AG10803 (cell line): Measurements from ENCODE around the gene CACNA2D1.

Experiments used
- DNase-seq: peaks from one replicate; pipeline ENCODE4 v3.0.0; 2010; ENCODE audit warnings: low read depth
- H3K4me3 ChIP-seq: 2 replicates; pipeline ENCODE4 v1.5.1; 2011; ENCODE audit warnings: mild to moderate bottlenecking, low read length, control low read depth
- CTCF ChIP-seq: conservative IDR thresholded peaks from 2 replicates; pipeline ENCODE4 v1.5.1; 2011; ENCODE audit warnings: mild to moderate bottlenecking, low read length, control low read depth, inconsistent platforms

Gene CACNA2D1

DNA sequence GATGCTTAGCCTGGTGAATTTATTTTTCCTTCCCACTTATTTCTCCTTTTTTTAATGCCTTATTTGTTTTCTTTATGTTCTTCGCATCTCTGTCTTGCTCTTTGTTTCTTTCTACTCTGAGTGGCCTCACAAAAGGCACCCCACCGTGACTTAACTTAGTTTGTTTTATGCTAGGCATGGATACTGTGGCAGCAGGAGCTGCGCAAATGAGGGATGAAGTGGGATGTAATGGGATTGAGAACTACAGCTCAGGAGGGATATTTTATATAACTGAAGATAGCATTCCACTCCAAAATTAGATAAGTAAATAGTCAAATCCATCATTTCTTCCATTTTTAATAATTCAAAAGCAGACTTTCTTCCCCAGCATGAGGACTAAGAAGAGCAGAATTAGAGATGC, 1.7 kb upstream of the CACNA2D1 start:
- no peak for DNase-seq
- no peak for TF ChIP-seq CTCF
- H3K4me3 ChIP-seq: no peak overlapping the region

GRCh38 chr7:82444220-82444909, 788 bp upstream of the CACNA2D1 start:
- H3K4me3 ChIP-seq: peak overlapping the region; percentile 78
- no peak for DNase-seq
- no peak for TF ChIP-seq CTCF

DNA sequence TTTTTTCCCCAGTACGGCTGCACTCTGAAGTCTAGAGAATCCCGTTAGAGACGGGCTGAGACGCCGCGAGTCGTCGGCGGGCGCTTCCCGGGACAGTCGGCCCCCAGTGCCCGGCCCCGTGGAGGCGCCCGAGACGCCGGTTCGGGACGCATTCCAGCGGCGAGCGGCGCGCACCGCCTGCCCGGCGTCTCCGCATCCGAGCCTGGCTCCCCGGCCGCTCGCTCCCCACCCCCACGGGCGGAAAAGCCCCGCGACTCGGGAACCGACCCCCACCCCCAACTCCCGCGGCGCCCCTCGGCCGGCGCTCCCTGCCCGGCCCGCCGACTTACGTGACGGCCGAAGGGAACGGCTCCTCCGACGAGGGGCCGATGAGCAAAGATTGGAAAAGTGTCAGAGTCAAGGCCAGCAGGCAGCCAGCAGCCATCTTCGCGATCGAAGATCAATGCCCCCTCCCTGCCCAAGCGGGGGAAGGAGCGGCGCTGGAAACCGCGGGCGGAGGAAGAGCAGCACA, 486 bp downstream of the CACNA2D1 start:
- peak overlapping the region; percentile 78 for H3K4me3 ChIP-seq
- no peak for TF ChIP-seq CTCF
- peak; percentile 30 for DNase-seq

DNA sequence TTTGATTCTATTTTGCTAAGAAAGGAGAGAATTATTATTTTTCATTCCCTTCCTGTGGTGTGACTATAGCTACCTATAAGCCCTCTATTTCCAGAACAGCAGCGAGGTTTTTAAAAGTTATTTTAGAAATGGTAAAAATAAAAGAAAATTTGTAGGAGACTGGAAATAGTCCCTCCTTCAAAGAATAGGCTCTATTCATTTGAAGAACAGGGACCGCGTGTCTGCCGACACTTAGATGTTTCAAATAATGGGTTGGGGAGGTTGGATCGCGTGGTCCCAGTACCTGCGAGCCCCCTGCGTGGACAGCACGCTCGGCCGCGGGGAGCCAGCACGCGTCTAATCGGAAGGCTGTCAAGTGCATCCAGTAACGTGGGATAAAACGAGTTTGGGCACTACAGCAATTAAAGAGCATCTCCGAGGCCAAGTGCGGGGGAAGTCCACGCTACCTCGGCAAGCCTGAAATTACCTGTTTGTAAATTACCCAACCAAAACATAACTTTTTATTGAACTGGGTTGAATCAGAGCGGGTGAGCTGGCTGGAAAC, 1.0 kb downstream of the CACNA2D1 start:
- no peak for DNase-seq
- no peak for TF ChIP-seq CTCF
- peak overlapping the region; percentile 78 for H3K4me3 ChIP-seq

DNA sequence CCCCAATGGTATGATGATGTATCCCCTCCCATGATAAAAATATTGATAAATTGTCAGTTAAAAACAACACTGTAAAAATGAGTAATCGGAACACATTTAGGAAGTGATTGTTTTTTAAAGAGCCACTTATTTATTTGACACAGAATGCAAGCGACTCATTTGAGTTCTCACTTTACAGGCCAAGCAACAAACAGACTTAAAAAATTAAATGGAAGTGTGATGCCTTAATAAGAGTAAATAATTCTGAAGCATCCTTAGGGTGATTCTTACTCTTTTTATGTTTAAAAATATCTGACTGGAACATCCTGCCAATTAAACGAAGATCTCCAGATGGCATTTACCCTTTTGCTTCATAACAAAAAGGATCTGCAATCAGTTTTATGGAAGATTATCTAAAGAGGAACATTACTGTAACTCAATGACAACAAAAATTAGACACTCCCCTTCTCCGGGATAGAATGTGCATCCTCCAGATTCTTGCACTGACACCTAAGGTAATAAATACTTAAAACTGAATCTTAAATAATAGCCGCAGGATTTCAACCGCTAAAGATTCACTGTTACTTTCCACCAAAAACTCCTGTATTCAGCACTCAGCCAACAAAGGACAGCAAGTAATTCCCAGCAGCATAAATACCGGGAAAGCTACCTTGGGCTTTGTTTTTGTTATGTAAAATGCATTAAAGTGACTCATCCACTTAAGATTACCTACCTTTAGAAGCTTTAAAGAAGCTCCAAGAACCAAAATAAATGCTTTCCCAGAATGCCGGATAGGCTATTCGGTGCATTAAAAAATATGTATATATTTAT, 1.7 kb downstream of the CACNA2D1 start:
- peak overlapping the region; percentile 78 for H3K4me3 ChIP-seq
- TF ChIP-seq CTCF: no peak
- DNase-seq: peak; percentile 6

- no peak for DNase-seq
- no peak overlapping the region for H3K4me3 ChIP-seq
- TF ChIP-seq CTCF: no peak
Measured at GRCh38 chr7:82438521-82438920, 5.1 kb downstream of the CACNA2D1 start.
